ENCODE results near the gene ABTB2. TPM values are rescaled to one million over a fixed set of nuclear protein-coding genes. Genes with fewer than 3 reads are reported as not detected.

Gene ABTB2
- total RNA-seq, 1 donor, result 5.1 TPM

DNA sequence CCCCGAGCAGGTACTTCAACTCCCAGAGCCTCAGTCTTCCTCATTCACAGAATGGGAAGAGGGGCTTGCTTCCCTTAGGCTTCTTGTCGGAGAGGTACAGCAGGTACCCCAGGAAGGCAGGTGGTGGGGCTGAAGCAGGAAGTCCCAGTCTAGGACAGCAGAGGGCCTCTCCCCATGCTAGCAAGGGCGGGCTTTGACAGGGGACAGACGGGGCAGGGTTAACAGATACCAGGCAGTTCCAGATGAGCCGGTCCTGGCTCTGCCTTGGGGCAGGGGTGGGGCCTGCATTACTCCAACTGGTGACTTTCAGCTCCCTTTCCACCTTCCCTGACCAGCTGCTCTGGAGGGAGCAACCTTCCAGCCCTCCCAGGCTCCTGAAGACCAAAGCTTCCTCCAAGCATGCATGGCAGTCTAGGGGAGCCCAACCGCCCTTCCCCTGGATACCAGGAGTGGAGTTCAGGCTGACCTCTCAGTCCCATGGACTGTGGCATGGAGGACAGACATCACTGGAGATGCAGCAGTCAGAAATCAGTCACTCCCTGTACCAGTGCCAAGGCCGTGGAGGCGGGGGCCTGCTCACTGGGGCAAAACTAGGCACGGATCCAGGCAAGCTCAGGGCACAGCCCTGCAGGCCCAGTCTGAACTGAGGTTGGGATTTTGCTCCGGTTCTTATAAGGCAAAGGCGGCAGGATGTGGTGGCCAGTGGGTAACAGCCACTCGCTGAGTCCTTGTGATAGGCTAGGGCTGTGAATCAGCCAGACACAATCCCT, 191.8 kb downstream of the ABTB2 start:
- H3K9me3 ChIP-seq (ENCODE audit: low read depth, low read length), result no peaks in the 10 kb centered on the region
- TF ChIP-seq CTCF (IDR thresholded peaks at IDR 0.05; ENCODE audit: extremely low read depth, low read depth, low read length), result no peak
- H3K4me3 ChIP-seq (ENCODE audit: insufficient read depth, low read length), result no peak overlapping the region
- H3K4me2 ChIP-seq (ENCODE audit: insufficient read depth, low read length), result no peak overlapping the region
- no peak overlapping the region for H2AFZ ChIP-seq (ENCODE audit: low read length)
- no peak overlapping the region for H3K27ac ChIP-seq (ENCODE audit: low read depth, low read length)
- H4K20me1 ChIP-seq (ENCODE audit: insufficient read depth, low read length), result peaks cover 14% of the 10 kb centered on the region
- peak; percentile 87 for DNase-seq (ENCODE audit: insufficient read length, low spot score, missing footprints)
- H3K36me3 ChIP-seq (ENCODE audit: insufficient read depth, low read length), result no peaks in the 10 kb centered on the region
- H3K27me3 ChIP-seq (ENCODE audit: insufficient read depth, low read length), result no peaks in the 10 kb centered on the region
- no peaks in the 10 kb centered on the region for H3K79me2 ChIP-seq (ENCODE audit: insufficient read depth, low read length)
- no peaks in the 10 kb centered on the region for H3K4me1 ChIP-seq (ENCODE audit: insufficient read depth, low read length)

DNA sequence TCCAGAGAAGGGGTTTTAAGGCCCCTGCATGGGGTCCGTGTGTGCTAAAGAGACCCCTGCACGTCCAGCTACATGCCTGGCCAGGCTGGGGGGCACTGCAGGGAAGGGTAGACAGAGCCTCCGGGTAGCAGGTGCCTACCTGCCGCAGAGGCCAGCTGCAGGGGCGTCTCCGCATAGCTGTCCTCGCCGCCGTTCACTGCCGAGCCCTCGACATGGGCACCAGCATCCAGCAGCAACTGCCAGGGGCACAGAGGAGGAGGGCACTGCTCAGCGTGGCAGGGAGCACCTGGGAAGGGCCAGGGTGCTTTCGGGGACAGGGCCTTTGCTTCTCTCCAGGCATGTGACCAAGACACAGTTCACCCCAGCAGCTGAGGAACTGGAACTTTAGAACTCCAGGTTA, 192.7 kb downstream of the ABTB2 start:
- no peak for TF ChIP-seq CTCF (IDR thresholded peaks at IDR 0.05; ENCODE audit: extremely low read depth, low read depth, low read length)
- peaks cover 11% of the 10 kb centered on the region for H4K20me1 ChIP-seq (ENCODE audit: insufficient read depth, low read length)

DNA sequence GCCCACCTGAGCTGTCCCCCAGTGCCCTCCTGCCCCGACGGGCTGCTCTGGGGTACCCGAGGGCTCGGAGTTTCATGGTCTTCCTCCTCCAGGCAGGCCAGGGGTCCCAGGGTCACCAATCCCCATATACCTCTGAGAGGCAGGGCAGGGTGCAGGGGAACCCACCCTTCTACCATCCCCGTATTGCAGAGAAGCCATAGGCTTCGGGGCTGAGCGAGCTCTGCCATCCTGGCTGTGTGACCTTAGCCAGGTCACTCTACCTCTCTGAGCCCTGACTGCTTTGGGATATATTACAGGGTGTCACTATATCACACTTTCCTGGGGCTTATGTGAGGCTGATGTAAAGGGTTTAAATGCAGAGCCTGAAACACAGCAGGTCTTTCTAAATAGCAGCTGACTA, 195.0 kb downstream of the ABTB2 start:
- no peak for TF ChIP-seq CTCF (IDR thresholded peaks at IDR 0.05; ENCODE audit: extremely low read depth, low read depth, low read length)
- Histone ChIP-seq H3K4me2 (ENCODE audit: insufficient read depth, low read length) (no peak overlapping the region), H3K4me3 (ENCODE audit: insufficient read depth, low read length) (no peak overlapping the region), H3K79me2 (ENCODE audit: insufficient read depth, low read length) (no peaks in the 10 kb centered on the region), H3K9me3 (ENCODE audit: low read depth, low read length) (no peaks in the 10 kb centered on the region), H3K4me1 (ENCODE audit: insufficient read depth, low read length) (no peaks in the 10 kb centered on the region), H3K27ac (ENCODE audit: low read depth, low read length) (no peak overlapping the region), H4K20me1 (ENCODE audit: insufficient read depth, low read length) (peaks cover 14% of the 10 kb centered on the region), H3K36me3 (ENCODE audit: insufficient read depth, low read length) (peaks cover 7% of the 10 kb centered on the region), H2AFZ (ENCODE audit: low read length) (no peak overlapping the region), H3K27me3 (ENCODE audit: insufficient read depth, low read length) (no peaks in the 10 kb centered on the region)
- peak; percentile 79 for DNase-seq (ENCODE audit: insufficient read length, low spot score, missing footprints)

More for the DNA sequence above, 192.7 kb downstream of the ABTB2 start:
- no peak overlapping the region for H2AFZ ChIP-seq (ENCODE audit: low read length)
- no peaks in the 10 kb centered on the region for H3K9me3 ChIP-seq (ENCODE audit: low read depth, low read length)
- H3K27ac ChIP-seq (ENCODE audit: low read depth, low read length), result no peak overlapping the region
- no peak overlapping the region for H3K4me3 ChIP-seq (ENCODE audit: insufficient read depth, low read length)
- no peaks in the 10 kb centered on the region for H3K79me2 ChIP-seq (ENCODE audit: insufficient read depth, low read length)
- H3K27me3 ChIP-seq (ENCODE audit: insufficient read depth, low read length), result no peaks in the 10 kb centered on the region
- peaks cover under 1% of the 10 kb centered on the region for H3K36me3 ChIP-seq (ENCODE audit: insufficient read depth, low read length)
- no peak overlapping the region for H3K4me2 ChIP-seq (ENCODE audit: insufficient read depth, low read length)
- peak; percentile 62 for DNase-seq (ENCODE audit: insufficient read length, low spot score, missing footprints)
- H3K4me1 ChIP-seq (ENCODE audit: insufficient read depth, low read length), result no peaks in the 10 kb centered on the region

- H3K36me3 ChIP-seq (ENCODE audit: insufficient read depth, low read length), result peaks cover 7% of the 10 kb centered on the region
- no peaks in the 10 kb centered on the region for H3K27me3 ChIP-seq (ENCODE audit: insufficient read depth, low read length)
- H3K79me2 ChIP-seq (ENCODE audit: insufficient read depth, low read length), result no peaks in the 10 kb centered on the region
- no peak for TF ChIP-seq CTCF (IDR thresholded peaks at IDR 0.05; ENCODE audit: extremely low read depth, low read depth, low read length)
- H3K4me3 ChIP-seq (ENCODE audit: insufficient read depth, low read length), result no peak overlapping the region
- H3K4me1 ChIP-seq (ENCODE audit: insufficient read depth, low read length), result no peaks in the 10 kb centered on the region
- H3K4me2 ChIP-seq (ENCODE audit: insufficient read depth, low read length), result no peak overlapping the region
- H4K20me1 ChIP-seq (ENCODE audit: insufficient read depth, low read length), result peaks cover 14% of the 10 kb centered on the region
- H2AFZ ChIP-seq (ENCODE audit: low read length), result no peak overlapping the region
- peak; percentile 62 for DNase-seq (ENCODE audit: insufficient read length, low spot score, missing footprints)
- no peak overlapping the region for H3K27ac ChIP-seq (ENCODE audit: low read depth, low read length)
- H3K9me3 ChIP-seq (ENCODE audit: low read depth, low read length), result no peaks in the 10 kb centered on the region
These were observed 195.4 kb downstream of the ABTB2 start for GRCh38 chr11:34162493-34162820.

All from osteoblast (primary cell).